ENCODE results near the gene PPP6R3. TPM values are rescaled to one million over a fixed set of nuclear protein-coding genes. Genes with fewer than 3 reads are reported as not detected.

The PPP6R3 gene
- total RNA-seq, 1 donor from 2014 or later: 121 TPM

- no peaks in the 10 kb centered on the region for H3K36me3 ChIP-seq
- DNase-seq (ENCODE audit: extremely low spot score in 2 of 2): no peak
- H3K4me3 ChIP-seq: no peak overlapping the region
- H3K9me3 ChIP-seq: no peaks in the 10 kb centered on the region
- no peaks in the 10 kb centered on the region for H3K27me3 ChIP-seq
- TF ChIP-seq POLR2A (IDR thresholded peaks at IDR 0.05): no peak
- TF ChIP-seq POLR2AphosphoS5 (IDR thresholded peaks at IDR 0.05; ENCODE audit: insufficient read depth in 1 of 2, low read depth in 1 of 2): no peak
- TF ChIP-seq, protein P1, sequence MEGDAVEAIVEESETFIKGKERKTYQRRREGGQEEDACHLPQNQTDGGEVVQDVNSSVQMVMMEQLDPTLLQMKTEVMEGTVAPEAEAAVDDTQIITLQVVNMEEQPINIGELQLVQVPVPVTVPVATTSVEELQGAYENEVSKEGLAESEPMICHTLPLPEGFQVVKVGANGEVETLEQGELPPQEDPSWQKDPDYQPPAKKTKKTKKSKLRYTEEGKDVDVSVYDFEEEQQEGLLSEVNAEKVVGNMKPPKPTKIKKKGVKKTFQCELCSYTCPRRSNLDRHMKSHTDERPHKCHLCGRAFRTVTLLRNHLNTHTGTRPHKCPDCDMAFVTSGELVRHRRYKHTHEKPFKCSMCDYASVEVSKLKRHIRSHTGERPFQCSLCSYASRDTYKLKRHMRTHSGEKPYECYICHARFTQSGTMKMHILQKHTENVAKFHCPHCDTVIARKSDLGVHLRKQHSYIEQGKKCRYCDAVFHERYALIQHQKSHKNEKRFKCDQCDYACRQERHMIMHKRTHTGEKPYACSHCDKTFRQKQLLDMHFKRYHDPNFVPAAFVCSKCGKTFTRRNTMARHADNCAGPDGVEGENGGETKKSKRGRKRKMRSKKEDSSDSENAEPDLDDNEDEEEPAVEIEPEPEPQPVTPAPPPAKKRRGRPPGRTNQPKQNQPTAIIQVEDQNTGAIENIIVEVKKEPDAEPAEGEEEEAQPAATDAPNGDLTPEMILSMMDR (IDR thresholded peaks at IDR 0.05): no peak
- H3K4me1 ChIP-seq: peaks cover 51% of the 10 kb centered on the region
- no peak overlapping the region for H3K27ac ChIP-seq
- intact Hi-C loops (cut with DNase I): no loop called here
Measured at GRCh38 chr11:68495220-68495729, 34.7 kb downstream of the PPP6R3 start.

DNA sequence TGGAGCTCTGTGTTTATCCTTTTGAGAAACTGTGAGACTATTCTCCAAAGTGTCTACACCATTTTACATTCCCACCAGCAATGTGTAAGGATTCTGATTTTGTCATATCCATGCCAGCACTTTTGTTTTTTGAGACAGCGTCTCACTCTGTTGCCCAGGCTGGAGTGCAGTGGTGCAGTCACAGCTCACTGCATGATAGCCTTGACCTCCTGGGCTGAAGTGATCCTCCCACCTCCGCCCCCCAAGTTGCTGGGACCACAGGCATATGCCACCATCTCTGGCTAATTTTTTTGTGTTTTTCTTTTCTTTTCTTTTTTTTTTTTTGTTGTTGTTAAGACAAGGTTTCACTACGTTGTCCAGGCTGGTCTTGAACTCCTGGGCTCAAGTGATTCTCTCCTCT is 35.3 kb downstream of the PPP6R3 start:
- H3K4me1 ChIP-seq: peaks cover 51% of the 10 kb centered on the region
- intact Hi-C loops (cut with DNase I): no loop called here
- no peak overlapping the region for H3K27ac ChIP-seq
- H3K27me3 ChIP-seq: no peaks in the 10 kb centered on the region
- H3K36me3 ChIP-seq: no peaks in the 10 kb centered on the region
- no peak for DNase-seq (ENCODE audit: extremely low spot score in 2 of 2)
- TF ChIP-seq POLR2A (IDR thresholded peaks at IDR 0.05) (no peak), POLR2AphosphoS5 (IDR thresholded peaks at IDR 0.05; ENCODE audit: insufficient read depth in 1 of 2, low read depth in 1 of 2) (no peak)
- TF ChIP-seq, protein P1 (IDR thresholded peaks at IDR 0.05): no peak
- H3K4me3 ChIP-seq: no peak overlapping the region
- H3K9me3 ChIP-seq: no peaks in the 10 kb centered on the region

DNA sequence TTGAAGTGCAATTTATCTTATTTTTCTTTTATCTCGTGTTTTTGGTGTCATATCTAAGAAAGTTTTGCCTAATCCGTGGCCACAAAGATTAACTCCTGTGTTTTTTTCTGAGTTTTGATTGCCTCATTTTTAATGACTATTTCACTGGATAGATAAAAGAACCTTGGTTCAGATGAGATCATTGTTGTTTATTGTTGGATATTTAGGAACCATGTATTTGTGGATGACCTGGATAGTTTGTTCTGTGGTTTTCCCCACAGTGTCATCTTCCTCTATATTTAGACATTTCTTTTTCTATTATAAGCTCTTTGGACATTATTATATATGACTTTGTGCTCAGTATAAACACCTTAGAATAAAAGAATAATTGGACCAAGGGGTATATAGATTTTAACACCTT is 37.2 kb downstream of the PPP6R3 start:
- H3K27me3 ChIP-seq: no peaks in the 10 kb centered on the region
- H3K9me3 ChIP-seq: no peaks in the 10 kb centered on the region
- H3K36me3 ChIP-seq: no peaks in the 10 kb centered on the region
- intact Hi-C loops (cut with DNase I): no loop called here
- DNase-seq (ENCODE audit: extremely low spot score in 2 of 2): no peak
- H3K4me3 ChIP-seq: no peak overlapping the region
- peaks cover 57% of the 10 kb centered on the region for H3K4me1 ChIP-seq
- TF ChIP-seq POLR2A (IDR thresholded peaks at IDR 0.05): no peak
- TF ChIP-seq POLR2AphosphoS5 (IDR thresholded peaks at IDR 0.05; ENCODE audit: insufficient read depth in 1 of 2, low read depth in 1 of 2): no peak
- TF ChIP-seq, protein P1 (IDR thresholded peaks at IDR 0.05): no peak
- H3K27ac ChIP-seq: no peak overlapping the region

GRCh38 chr11:68498321-68498720 is 37.8 kb downstream of the PPP6R3 start:
- Histone ChIP-seq H3K27ac (no peak overlapping the region), H3K9me3 (no peaks in the 10 kb centered on the region), H3K36me3 (no peaks in the 10 kb centered on the region), H3K4me1 (peaks cover 57% of the 10 kb centered on the region), H3K4me3 (no peak overlapping the region), H3K27me3 (no peaks in the 10 kb centered on the region)
- intact Hi-C loops (cut with DNase I): no loop called here
- DNase-seq (ENCODE audit: extremely low spot score in 2 of 2): no peak
- TF ChIP-seq POLR2AphosphoS5 (IDR thresholded peaks at IDR 0.05; ENCODE audit: insufficient read depth in 1 of 2, low read depth in 1 of 2): no peak
- no peak for TF ChIP-seq POLR2A (IDR thresholded peaks at IDR 0.05)
- TF ChIP-seq, protein P1 (IDR thresholded peaks at IDR 0.05): no peak

DNA sequence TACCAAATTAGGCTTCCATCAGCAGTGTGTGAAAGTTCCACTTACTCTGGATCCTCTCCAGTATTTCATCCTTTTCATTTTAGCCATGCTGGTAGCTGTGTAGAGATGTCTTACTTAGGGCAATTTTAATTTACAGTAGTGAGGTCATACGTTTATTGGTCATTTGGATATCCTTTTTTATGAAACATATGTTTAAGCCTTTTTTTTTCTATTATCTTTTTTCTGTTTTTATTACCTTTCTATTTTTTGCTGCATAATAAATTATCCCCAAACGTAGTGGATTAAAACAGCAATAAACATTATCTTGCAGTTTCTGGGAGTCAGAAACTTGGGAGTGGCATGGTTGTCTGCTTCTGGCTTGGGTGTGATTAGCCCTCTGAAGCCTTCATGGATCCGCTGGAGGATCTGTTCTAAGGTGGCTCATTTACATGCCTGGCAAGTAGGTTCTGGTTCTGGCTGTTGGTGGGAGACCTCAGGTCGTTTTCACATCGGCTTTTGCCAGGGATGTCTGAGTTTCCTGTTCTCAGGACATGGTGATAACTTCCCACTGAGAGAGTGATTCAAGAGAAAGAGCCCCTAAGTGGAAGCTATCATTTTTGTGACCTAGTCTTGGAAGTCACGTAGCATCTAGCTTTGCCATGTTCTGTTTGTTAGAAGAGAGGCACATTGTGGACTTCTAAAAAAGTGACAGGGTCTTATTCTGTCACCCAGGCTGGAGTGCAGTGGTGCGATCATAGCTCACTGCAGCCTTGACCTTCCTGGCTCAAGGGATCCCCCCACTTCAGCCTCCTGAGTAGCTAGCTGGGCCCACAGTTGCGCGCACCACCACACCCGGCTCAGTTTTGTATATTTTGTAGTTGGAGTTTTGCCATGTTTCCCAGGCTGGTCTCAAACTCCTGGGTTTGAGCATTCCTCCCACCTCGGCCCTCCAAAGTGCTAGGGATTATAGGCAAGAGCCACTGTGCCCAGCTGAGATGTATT is 38.6 kb downstream of the PPP6R3 start:
- peaks cover 65% of the 10 kb centered on the region for H3K4me1 ChIP-seq
- TF ChIP-seq POLR2A (IDR thresholded peaks at IDR 0.05) (no peak), POLR2AphosphoS5 (IDR thresholded peaks at IDR 0.05; ENCODE audit: insufficient read depth in 1 of 2, low read depth in 1 of 2) (no peak)
- TF ChIP-seq, protein P1 (IDR thresholded peaks at IDR 0.05): no peak
- no peak overlapping the region for H3K27ac ChIP-seq
- no peaks in the 10 kb centered on the region for H3K36me3 ChIP-seq
- H3K4me3 ChIP-seq: no peak overlapping the region
- no peaks in the 10 kb centered on the region for H3K27me3 ChIP-seq
- DNase-seq (ENCODE audit: extremely low spot score in 2 of 2): no peak
- H3K9me3 ChIP-seq: no peaks in the 10 kb centered on the region
- intact Hi-C loops (cut with DNase I): no loop called here

Data from vagina (tissue), 2 donors.